IPS-11a (cell line): ENCODE results near the gene DPYD.

Experiments
- H3K4me3 ChIP-seq: one replicate; pipeline ENCODE4 v1.5.1; 2013; ENCODE audit warnings: low read depth, low read length, control low read depth

The DPYD gene

DNA sequence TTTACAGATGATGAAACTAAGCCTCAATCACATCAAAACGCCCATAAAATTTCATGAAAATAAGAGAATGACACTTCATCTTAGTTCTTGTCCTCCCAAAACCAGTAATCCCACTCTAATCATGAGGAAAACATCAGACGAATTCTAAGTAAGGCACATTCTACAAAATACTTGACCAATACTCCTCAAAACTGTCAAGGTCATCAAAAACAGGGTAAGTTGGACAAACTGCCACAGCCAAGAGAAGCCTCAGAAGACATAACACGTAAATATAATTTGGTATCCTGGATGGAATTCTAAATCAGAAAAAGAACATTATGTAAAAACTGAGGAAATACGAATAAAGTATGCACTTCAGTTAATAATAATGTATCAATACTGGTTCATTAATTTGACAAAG, 128.2 kb downstream of the DPYD start:
- H3K4me3 ChIP-seq: no peak overlapping the region

DNA sequence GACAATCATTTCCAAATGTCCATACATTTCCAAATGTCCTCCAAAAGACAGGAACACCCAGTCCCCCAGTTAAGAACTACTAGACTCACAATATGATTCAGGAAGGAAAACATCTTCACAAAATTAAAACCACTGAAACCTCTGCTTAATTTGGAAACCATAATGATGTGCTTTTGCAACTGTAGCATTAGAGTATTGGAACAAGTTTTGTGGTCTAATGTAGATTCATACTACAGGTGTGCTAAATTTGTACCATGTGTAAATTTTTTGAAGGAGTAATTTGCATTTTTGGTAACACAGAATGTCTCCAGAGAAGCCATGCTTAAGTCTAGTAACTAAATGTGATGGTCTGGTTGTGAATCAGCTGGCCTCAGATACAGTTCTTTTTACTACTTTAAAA, 129.6 kb downstream of the DPYD start:
- H3K4me3 ChIP-seq: no peak overlapping the region

DNA sequence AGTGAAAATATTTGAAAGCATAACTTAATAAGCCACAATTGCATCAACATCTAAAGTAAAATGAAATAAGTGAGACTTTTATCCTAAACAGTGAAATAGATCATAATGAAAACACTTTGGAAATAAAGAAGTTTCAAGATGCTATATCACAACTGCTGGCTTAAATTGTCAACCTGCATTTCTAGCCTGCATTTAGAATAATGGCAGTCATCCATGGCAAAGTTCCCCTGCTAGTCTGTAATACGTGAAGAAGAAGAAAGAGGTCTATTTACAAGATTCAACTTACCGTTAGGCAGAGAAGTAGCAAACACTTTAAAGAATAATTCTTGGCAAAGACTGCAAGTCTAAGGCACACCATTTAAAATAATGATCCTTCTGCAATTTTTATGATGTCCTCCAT, 133.6 kb downstream of the DPYD start:
- H3K4me3 ChIP-seq: no peak overlapping the region

DNA sequence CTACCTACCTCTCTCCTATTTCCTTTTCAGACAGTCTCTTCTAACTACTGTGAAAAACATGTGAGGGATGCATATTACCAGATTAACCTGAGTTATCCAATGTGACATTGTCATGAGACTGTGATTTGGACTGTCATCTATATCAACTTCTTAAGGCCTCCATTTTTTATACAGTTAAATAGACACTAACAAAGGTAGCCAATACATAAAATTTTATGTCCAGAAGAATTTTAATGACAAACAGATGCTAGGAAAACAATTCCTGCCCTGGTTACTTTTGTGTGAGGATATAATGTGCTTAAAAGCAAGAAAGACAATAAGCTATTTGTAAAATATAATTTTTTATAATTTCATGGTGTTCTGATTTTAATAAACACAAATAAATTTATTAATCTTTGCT, 136.2 kb downstream of the DPYD start:
- no peak overlapping the region for H3K4me3 ChIP-seq

DNA sequence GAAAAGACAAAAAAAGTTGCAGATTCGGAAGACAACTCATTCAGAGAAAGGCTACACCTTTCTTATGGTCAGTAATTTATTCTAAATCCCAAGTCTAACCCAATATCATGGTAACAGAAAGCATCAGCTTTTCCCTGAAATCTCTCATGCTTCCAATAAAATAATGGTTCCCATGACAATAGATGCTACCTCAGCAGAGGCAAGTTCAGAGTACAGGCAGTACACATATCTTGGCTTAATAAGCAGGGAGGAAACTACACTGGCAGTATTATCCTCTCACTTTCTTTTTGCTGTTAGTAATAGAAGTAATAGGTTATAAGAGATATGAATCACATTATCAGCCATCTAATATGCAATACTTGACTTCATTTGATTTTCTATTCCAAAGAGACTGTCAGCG, 137.1 kb downstream of the DPYD start:
- no peak overlapping the region for H3K4me3 ChIP-seq

DNA sequence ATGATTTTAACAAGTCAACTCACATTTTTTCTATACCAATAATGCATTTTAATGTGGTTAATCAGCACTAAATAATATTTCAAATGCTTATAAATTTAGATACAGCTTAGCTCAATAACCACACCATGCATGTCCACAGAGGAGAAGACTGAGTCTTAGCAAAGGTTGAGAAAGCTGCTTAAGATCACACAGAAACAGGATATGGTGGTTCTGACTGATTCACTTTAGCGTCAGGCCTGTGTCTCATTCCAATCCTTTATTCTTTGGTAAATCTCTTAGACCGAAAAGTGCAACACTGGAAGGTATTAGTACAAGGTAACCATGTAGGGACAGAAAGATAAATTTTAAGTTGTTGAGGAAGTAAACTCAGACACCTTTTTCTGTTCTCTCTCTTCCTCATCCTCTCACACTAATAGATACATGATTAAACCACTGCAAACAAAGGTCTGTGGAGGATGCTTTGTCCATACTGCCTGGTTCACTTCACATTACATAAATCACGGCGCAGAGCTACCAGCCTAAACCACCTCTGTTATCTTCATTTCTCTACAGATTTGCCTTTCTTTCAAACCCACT, 139.0 kb downstream of the DPYD start:
- H3K4me3 ChIP-seq: no peak overlapping the region

DNA sequence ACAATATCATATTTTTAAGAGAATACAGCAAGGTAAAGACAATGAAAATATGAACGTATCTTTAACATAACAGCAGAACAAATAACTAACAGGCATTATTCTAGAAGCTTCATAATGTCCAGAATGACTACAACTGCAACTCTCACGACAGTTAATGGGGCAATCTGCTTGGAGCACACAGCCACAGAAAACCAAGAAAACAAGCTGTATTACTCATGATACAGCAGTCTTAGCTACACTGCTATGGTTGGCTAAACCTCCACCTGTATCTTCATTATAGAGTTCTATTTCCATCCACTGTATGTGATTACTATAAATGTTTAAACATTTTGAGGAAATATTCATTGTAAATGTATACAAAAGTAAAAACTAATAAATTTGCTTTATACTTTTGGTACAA, 139.9 kb downstream of the DPYD start:
- H3K4me3 ChIP-seq: no peak overlapping the region

DNA sequence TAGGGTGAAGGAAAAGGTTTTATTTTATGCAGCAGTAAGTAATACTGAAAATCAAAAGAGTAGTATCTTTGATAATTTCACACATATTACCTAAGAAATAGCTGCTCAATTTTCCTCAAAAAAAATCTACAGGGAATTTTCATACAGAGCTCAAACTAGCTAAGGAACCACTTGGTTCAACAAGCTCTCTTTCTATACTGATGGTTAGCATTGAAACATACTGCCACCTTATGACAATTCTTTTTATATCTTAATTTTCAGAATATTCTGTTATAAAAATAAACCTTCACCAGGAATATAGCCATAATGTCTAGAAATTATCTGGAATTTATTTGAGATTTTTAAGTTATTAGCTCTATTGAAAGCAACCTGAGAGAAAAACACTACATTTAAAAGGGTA, 142.1 kb downstream of the DPYD start:
- no peak overlapping the region for H3K4me3 ChIP-seq

DNA sequence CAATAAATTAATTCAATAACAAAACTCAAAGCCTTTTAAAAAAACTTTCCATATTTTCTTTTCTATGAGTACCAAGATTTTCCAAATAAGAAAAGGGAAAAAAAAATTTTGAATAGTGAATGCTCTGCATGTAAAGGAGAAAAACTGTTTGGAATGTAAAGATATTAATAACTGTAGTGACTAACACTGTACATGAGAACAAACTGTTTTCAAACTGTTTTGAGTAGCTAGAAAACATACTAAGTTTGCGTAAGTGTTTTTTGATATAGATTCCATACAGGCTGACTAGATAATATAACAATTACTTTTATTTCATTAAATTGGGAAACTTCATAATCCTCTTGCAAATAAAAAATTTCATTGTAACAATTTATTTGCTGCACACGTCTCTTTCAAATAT, 150.5 kb downstream of the DPYD start:
- H3K4me3 ChIP-seq: no peak overlapping the region

DNA sequence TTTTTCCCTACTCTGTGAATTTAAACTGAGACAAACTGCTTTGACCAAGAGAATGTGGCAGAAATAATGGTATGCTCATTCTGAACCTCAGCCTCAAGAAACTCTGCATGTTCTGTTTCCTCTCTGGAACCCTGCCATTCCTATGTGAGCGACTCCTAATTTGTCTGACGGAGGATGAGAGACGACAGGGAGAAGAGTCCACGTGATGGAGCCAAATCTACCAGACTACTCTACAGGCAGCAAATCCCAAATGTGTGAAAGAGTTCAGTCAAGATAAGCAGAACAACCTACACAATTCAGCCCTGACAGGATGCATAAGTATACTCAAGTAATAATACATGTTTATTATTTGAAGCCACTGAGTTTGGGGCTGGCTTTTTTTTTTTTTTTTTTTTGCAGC, 153.5 kb downstream of the DPYD start:
- no peak overlapping the region for H3K4me3 ChIP-seq

DNA sequence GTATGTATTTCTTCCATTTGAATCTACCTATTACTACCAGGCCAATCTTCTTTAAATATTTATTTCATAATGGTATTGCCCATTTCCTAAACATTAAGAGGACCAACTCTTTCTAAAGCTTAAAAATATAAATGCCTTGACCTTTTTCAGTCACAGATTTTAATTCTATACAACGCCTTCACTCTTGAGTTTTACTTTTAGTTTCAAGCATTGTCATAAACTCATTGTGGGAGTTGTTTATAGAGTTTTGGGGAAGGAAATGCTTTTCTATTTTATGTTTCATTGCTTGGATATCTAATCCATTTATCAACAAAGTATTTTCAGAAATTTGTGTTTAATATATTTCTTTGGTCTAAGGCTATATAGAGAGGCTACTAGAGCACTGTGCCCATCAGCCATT, 155.8 kb downstream of the DPYD start:
- no peak overlapping the region for H3K4me3 ChIP-seq

DNA sequence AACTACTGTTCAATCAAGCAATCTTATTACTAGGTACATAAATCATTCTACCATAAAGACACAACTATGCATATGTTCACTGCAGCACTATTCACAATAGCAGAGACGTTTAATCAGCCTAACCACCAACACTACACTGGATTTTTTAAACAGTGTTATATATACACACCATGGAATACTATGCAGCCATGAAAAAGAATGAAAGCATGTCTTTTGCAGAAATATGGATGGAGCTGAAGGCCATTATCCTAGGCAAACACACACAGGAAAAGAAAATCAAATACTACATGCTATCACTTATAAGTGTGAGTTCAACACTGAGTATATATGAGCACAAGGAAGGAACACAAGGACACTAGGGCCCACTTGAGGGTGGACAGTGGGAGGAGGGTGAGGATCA, 159.2 kb downstream of the DPYD start:
- no peak overlapping the region for H3K4me3 ChIP-seq

DNA sequence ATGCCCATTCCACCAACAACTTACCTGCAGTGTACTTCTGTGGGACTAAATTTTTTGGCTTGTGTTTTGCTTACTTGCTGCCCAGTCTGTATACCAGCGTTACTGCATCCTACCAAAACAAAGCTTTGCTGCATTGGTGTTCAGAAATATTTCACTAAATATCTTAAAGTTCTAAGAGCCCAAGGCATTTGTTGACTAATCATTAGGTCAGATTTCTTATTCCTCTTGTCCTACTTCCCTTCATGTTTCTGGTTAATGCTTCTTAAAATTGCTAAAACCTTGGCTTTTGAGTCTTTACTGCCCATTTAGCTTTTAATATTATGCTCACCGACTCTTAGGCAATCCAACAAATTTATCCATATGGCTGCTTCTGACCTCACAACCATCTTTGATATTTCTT, 161.8 kb downstream of the DPYD start:
- no peak overlapping the region for H3K4me3 ChIP-seq

DNA sequence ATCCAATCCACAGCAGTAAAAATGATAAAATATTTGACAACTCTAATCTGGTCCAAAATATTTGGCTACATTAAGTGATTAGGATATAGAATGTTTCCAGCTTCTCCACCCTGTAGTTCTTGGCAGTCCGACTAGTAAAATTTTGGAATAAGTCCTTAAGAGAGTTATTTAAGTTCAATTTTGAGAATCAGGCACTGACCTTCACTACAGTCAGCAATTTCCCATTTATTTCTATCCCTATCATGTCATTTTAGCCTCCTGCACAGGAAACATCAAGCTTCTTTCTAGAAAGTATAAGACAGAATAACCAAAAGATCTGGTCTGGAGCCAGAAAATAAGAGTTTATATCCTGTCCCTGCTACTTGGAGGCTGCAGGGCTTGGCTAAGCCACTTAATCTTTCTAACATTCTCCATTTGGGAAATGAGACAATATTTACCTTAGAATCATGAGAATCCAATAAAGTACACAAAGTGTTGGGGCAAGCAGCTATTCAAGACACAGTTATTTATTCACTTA, 162.2 kb downstream of the DPYD start:
- no peak overlapping the region for H3K4me3 ChIP-seq

DNA sequence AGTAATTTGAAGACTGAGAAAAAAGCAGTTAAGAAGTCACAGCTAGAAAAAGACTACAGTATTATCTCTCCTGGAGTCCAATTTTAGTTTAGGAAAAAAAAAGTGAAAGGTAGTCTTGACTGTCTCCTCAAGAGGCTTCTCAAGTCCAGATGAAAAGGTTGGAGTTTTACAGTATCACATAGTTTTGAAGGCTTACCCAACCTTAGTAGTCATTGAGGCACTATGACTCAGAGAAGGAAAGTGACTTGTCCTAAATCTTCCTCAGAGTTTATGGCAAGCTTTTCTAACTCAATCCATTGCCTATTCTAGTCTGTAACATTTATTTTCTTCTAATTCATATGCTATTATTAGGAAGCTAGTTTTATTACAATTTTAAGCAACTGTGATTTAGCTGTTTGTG, 174.9 kb downstream of the DPYD start:
- no peak overlapping the region for H3K4me3 ChIP-seq

DNA sequence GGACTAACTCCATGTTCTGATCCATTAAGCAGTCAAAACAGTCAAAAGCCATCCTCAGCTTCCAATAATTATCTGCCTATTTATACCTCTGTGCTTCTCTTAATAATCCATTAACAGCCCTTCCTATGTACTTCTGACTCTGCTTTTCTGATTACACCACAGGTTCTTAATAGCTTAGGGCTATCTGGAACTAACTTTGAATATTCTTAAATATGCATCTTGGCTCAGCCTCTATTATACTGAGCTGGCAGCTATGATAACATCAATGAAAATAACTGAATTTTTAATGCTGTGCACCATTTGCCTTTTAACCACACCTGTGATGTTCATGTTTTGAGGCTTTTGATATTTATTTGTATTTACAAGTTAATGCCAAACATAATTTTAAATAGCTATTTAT, 175.9 kb downstream of the DPYD start:
- H3K4me3 ChIP-seq: no peak overlapping the region

DNA sequence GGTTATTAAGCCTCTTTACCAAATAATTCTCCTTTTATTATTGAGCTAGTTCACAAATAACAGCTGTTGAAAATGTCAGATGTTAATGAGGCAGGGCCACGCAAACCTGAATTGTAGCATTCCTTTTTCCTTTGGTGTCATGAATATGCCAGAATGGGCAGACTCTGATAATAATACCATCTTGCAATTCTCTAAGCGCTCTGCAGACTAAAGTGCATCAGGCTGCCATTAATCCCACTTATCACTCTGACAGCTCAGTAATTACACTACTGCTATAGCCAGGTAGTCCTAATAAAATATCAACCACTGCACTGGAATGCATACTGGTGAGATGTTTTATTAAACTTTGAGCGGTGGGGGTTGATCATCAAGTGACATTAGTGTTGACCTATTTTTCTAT, 177.7 kb downstream of the DPYD start:
- H3K4me3 ChIP-seq: no peak overlapping the region

DNA sequence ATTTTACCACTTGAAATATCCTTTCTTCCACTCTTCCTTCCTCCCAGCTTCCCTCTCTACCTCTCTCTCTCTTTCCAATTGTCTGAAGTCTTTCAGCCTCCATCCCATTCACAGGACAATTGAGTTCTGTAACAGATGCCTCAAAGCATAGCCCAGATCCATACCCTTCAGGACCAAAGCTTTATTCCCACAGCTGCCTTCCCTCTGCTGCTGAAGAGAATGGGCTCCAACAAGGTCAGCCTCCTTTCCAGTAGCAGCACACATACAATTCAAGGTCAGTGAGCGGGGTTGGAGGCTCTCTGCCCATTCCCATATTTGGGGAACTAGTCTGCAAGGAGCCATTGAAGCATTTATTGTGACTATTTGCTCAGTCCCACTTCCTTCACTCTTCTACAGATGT, 179.9 kb downstream of the DPYD start:
- no peak overlapping the region for H3K4me3 ChIP-seq

DNA sequence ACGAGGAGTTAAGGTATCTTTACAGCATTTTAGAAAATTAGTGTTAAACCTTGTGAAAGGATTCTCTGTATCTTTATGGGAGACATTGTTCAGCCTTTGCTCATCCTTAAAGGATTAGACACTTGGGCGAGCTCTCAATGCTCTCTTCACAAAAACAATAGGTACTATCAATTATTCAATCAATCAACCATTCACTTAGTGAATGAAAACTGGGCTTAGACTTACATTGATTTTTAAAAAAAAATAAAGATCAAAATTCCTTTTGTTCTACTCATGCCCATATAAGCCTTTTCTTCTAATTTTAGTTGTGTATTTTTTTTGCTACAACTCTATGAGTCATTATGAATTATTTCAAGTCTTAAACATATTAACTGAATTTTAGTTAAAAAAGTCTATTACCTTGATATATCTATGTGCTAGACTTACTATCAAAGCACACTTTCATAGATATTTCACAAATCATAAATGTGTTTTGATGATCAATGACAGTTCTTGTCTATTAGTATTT, 181.2 kb downstream of the DPYD start:
- no peak overlapping the region for H3K4me3 ChIP-seq

DNA sequence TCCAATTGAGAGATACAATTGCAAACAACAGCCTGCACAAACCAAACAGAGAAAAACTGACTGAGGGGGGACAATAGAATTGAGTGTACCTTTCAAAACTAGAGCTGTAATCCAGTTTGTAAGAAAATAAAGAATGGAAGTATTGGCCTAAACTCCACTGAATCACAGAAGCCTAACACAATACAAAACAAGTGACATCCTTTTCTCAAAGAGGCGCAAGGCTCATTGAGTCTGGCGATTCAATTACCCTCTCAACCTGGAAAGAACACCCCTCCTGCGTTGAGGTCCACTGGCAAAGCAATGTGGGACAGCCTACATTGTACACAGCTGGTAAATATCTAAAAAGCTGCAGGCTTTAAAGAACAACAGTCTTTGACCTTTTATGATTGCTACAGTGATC, 182.6 kb downstream of the DPYD start:
- no peak overlapping the region for H3K4me3 ChIP-seq

DNA sequence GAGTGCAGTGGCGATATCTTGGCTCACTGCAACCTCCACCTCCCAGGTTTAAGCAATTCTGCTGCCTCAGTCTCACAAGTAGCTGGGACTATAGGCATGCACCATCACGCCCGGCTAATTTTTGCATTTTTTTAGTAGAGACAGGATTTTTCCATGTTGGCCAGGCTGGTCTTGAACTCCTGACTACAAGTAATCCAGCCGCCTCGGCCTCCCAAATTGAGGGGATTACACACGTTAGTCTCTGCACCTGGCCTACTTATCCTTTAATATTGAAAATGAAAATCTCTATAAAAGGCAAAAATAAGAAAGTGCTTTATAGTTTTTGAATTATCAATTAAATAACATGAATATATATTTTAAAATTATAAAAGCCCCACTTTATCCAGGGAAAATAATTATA, 190.6 kb downstream of the DPYD start:
- no peak overlapping the region for H3K4me3 ChIP-seq

DNA sequence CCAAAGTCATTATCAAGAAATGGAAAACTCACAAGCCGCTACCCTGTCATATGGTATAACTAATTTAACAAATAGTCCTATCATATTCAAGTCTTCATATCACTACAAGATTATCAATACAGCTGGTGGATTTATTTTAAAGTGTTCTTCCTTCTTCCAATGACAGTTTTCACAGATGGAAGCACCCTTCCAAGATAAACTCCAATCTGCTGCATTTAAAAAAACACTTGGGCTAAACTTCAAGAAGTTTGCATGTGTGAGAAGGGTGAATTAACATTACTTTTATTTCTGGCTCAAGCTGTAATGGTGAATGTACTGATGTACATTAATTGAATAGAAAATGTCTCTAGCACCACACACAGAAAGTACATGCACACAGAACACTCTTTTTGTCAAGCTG, 192.4 kb downstream of the DPYD start:
- H3K4me3 ChIP-seq: no peak overlapping the region

DNA sequence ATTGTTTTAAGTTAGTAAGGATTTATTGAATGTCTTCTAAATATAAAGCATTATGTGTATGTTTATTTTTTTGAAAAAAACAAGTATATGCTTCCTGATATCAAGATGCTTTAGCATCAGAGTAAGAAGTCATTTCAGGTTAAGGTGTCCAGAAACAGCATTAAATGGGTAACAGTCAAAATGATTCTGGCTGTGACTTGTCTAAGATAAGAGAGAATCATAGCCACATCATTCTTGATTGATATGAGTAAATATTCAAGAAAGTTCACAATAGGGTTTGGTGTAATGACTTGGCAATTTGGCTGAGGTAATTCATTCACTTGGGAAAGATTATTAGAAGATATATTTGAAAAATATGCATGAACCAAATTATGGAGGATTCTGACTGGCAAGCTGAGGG, 193.8 kb downstream of the DPYD start:
- no peak overlapping the region for H3K4me3 ChIP-seq
